ENCODE measurements around the gene PRKCB.
"Not testable (repeated sequence)": the region's sequence is repeated elsewhere in the genome, so short reads cannot be mapped to it uniquely, and the experiment has no call there.

The PRKCB gene

GRCh38 chr16:23902748-23903414, 67.1 kb downstream of the PRKCB start:
- no peak for DNase-seq

- no peak for DNase-seq
Measured at GRCh38 chr16:23905027-23905426, 69.2 kb downstream of the PRKCB start.

GRCh38 chr16:23907457-23907902, 71.7 kb downstream of the PRKCB start:
- no peak for DNase-seq

- DNase-seq = no peak
Measured at GRCh38 chr16:23907903-23908302, 72.1 kb downstream of the PRKCB start.

GRCh38 chr16:23908790-23909189, 73.0 kb downstream of the PRKCB start:
- no peak for DNase-seq

GRCh38 chr16:23909792-23910418, 74.1 kb downstream of the PRKCB start:
- DNase-seq = no peak

- no peak for DNase-seq
Measured at GRCh38 chr16:23914946-23915530, 79.3 kb downstream of the PRKCB start.

- DNase-seq = not testable (repeated sequence)
Measured at GRCh38 chr16:23916552-23916951, 80.8 kb downstream of the PRKCB start.

- DNase-seq = no peak
Measured at GRCh38 chr16:23917621-23918020, 81.8 kb downstream of the PRKCB start.

GRCh38 chr16:23920446-23920845, 84.7 kb downstream of the PRKCB start:
- DNase-seq = no peak

- no peak for DNase-seq
Measured at GRCh38 chr16:23920899-23921298, 85.1 kb downstream of the PRKCB start.

- no peak for DNase-seq
Measured at GRCh38 chr16:23922406-23922805, 86.6 kb downstream of the PRKCB start.

GRCh38 chr16:23924128-23924527, 88.3 kb downstream of the PRKCB start:
- no peak for DNase-seq

GRCh38 chr16:23927796-23928195, 92.0 kb downstream of the PRKCB start:
- DNase-seq = no peak

- no peak for DNase-seq
Measured at GRCh38 chr16:23929237-23929636, 93.5 kb downstream of the PRKCB start.

GRCh38 chr16:23929856-23930255, 94.1 kb downstream of the PRKCB start:
- DNase-seq = no peak

GRCh38 chr16:23930791-23931190, 95.0 kb downstream of the PRKCB start:
- DNase-seq = no peak

- no peak for DNase-seq
Measured at GRCh38 chr16:23931199-23931598, 95.4 kb downstream of the PRKCB start.

GRCh38 chr16:23933650-23934049, 97.9 kb downstream of the PRKCB start:
- not testable (repeated sequence) for DNase-seq

- no peak for DNase-seq
Measured at GRCh38 chr16:23934610-23935236, 98.9 kb downstream of the PRKCB start.

- DNase-seq = no peak
Measured at GRCh38 chr16:23940111-23940510, 104.3 kb downstream of the PRKCB start.

GRCh38 chr16:23941025-23941424, 105.2 kb downstream of the PRKCB start:
- no peak for DNase-seq

- no peak for DNase-seq
Measured at GRCh38 chr16:23941963-23942564, 106.3 kb downstream of the PRKCB start.

All from CD4-positive, alpha-beta T cell treated with Interleukin-17A for 4 hours (primary cell).